ENCODE data around the gene BTN1A1. TPM values are rescaled to one million over a fixed set of nuclear protein-coding genes. Genes with fewer than 3 reads are reported as not detected.

BTN1A1 gene
- total and polyA plus RNA-seq, 10 of the 15 experiments (the other 5 are each of a cell fraction or from before 2014, with no cell fraction given), result 0.05 to 2.2 (median 0.87) TPM

DNA sequence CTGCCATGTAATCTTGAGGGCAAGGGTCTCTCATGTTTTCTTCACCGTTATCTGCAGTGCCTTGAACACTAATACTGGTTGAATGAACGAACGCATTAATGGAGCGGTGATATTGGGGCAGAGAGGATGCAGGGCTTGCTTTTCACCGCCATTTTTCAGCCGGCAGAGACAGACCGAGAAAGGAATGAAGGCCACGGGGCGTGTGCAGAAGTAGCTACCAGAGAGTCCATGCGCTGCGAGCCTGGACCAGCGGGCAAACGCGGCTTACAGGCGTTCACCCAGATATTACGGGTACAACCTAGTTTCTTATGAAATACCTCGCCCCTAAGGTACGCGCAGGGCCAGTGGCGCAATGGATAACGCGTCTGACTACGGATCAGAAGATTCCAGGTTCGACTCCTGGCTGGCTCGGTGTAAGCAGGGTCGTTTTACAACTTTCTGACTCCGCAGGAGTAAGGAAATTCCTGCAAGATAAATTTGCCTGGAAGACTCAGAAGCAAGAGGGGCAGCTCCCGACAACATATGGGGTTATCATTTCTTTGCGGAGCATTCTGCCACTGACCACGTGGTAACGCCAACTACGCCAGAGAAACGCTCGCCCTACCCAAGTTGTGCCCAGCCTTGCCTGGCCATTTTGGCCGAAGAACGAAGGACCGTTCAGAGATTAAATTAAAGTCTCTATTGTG lies 37.2 kb downstream of the BTN1A1 start (continued):
- TF ChIP-seq KLF5 (IDR thresholded peaks at IDR 0.05; ENCODE audit: partially characterized antibody) (peak; percentile 89), HDAC2 (IDR thresholded peaks at IDR 0.05) (peak; percentile 80; the same call in 1 of the 2 replicates), STAT3 (IDR thresholded peaks at IDR 0.05; ENCODE audit: low read depth, low read length) (no peak), BRCA1 (IDR thresholded peaks at IDR 0.05; ENCODE audit: low read depth, low read length) (no peak), NBN (IDR thresholded peaks at IDR 0.05) (no peak; the same call in none of the 2 replicates), BMI1 (IDR thresholded peaks at IDR 0.05; ENCODE audit: borderline replicate concordance) (no peak), NKRF (conservative IDR thresholded peaks at IDR 0.05) (peak; percentile 74), CHD2 (IDR thresholded peaks at IDR 0.05; ENCODE audit: borderline replicate concordance, low read depth, low read length) (no peak; the same call in 1 of the 2 replicates), NFYA (IDR thresholded peaks at IDR 0.05; ENCODE audit: borderline replicate concordance, low read depth, low read length) (no peak), SREBF2 (IDR thresholded peaks at IDR 0.05; ENCODE audit: low read length) (peak; percentile 93), PAX5 (IDR thresholded peaks at IDR 0.05; ENCODE audit: borderline replicate concordance, low read depth, low read length) (no peak), HDAC6 (IDR thresholded peaks at IDR 0.05; ENCODE audit: unreplicated experiment) (no peak), PML (IDR thresholded peaks at IDR 0.05; ENCODE audit: low read length) (no peak), FOXK2 (IDR thresholded peaks at IDR 0.05) (peak; percentile 68), ASH2L (IDR thresholded peaks at IDR 0.05; ENCODE audit: borderline replicate concordance, low read depth) (0 out of 2 replicates have a peak, but pooled peaks have one; percentile 20), NR2F1 (conservative IDR thresholded peaks at IDR 0.05) (peak; percentile 50), BACH1 (IDR thresholded peaks at IDR 0.05; ENCODE audit: borderline replicate concordance) (0 out of 2 replicates have a peak, but pooled peaks have one; percentile 37), IKZF1 (conservative IDR thresholded peaks at IDR 0.05) (peak; percentile 89)
- TF ChIP-seq, protein P1, sequence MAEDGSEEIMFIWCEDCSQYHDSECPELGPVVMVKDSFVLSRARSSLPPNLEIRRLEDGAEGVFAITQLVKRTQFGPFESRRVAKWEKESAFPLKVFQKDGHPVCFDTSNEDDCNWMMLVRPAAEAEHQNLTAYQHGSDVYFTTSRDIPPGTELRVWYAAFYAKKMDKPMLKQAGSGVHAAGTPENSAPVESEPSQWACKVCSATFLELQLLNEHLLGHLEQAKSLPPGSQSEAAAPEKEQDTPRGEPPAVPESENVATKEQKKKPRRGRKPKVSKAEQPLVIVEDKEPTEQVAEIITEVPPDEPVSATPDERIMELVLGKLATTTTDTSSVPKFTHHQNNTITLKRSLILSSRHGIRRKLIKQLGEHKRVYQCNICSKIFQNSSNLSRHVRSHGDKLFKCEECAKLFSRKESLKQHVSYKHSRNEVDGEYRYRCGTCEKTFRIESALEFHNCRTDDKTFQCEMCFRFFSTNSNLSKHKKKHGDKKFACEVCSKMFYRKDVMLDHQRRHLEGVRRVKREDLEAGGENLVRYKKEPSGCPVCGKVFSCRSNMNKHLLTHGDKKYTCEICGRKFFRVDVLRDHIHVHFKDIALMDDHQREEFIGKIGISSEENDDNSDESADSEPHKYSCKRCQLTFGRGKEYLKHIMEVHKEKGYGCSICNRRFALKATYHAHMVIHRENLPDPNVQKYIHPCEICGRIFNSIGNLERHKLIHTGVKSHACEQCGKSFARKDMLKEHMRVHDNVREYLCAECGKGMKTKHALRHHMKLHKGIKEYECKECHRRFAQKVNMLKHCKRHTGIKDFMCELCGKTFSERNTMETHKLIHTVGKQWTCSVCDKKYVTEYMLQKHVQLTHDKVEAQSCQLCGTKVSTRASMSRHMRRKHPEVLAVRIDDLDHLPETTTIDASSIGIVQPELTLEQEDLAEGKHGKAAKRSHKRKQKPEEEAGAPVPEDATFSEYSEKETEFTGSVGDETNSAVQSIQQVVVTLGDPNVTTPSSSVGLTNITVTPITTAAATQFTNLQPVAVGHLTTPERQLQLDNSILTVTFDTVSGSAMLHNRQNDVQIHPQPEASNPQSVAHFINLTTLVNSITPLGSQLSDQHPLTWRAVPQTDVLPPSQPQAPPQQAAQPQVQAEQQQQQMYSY (CRISPR knock-in tag; IDR thresholded peaks at IDR 0.05), result no peak
- TF ChIP-seq, protein P2, sequence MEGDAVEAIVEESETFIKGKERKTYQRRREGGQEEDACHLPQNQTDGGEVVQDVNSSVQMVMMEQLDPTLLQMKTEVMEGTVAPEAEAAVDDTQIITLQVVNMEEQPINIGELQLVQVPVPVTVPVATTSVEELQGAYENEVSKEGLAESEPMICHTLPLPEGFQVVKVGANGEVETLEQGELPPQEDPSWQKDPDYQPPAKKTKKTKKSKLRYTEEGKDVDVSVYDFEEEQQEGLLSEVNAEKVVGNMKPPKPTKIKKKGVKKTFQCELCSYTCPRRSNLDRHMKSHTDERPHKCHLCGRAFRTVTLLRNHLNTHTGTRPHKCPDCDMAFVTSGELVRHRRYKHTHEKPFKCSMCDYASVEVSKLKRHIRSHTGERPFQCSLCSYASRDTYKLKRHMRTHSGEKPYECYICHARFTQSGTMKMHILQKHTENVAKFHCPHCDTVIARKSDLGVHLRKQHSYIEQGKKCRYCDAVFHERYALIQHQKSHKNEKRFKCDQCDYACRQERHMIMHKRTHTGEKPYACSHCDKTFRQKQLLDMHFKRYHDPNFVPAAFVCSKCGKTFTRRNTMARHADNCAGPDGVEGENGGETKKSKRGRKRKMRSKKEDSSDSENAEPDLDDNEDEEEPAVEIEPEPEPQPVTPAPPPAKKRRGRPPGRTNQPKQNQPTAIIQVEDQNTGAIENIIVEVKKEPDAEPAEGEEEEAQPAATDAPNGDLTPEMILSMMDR (IDR thresholded peaks at IDR 0.05 in 2 of 3, conservative IDR thresholded peaks at IDR 0.05 in 1 of 3; ENCODE audit: control insufficient read depth in 2 of 3, extremely low read depth in 1 of 3, insufficient read depth in 1 of 3, low read depth in 3 of 3, low read length in 3 of 3), result no peak

Data from GM12878 (cell line).